ENCODE measurements around the gene GM2A.

DNA sequence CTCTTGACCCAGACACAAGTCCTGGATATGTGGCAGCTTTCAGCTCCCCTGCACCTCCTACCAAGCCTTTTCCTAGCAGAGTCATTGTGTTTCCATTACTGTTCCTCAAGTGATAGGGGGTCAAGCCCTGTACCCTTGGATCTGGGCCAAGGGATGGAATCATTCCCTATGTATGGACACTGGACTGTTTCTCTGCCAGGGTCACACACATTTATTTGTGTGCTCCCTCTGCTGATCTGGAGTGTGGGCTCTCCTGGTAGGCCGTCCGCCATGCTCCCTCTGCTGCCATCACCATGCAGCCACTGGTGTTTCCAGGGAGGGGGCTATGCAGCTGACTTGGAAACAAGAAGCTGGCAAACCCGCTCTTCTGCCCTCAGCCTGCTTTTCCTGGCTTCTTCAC is 9.5 kb downstream of the GM2A start:
- TF ChIP-seq CREB3 (CRISPR knock-in tag; IDR thresholded peaks at IDR 0.05) (no peak), ARID2 (CRISPR knock-in tag; IDR thresholded peaks at IDR 0.05; ENCODE audit: borderline replicate concordance) (no peak)
- TF ChIP-seq, protein P1, sequence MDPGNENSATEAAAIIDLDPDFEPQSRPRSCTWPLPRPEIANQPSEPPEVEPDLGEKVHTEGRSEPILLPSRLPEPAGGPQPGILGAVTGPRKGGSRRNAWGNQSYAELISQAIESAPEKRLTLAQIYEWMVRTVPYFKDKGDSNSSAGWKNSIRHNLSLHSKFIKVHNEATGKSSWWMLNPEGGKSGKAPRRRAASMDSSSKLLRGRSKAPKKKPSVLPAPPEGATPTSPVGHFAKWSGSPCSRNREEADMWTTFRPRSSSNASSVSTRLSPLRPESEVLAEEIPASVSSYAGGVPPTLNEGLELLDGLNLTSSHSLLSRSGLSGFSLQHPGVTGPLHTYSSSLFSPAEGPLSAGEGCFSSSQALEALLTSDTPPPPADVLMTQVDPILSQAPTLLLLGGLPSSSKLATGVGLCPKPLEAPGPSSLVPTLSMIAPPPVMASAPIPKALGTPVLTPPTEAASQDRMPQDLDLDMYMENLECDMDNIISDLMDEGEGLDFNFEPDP (CRISPR knock-in tag; conservative IDR thresholded peaks at IDR 0.05): no peak
